Muscle of leg (tissue), 11 donors: ENCODE measurements around the gene AMPD1. TPM values are rescaled to one million over a fixed set of nuclear protein-coding genes. Genes with fewer than 3 reads are reported as not detected.

Experiments
- DNase-seq: peaks from one replicate; pipeline ENCODE4 v3.0.0; 2013
- H3K27ac ChIP-seq: one replicate; pipeline ENCODE4 v1.5.1; 2013; ENCODE audit warnings: mild to moderate bottlenecking, low read length, control low read depth
- H3K27me3 ChIP-seq: one replicate; pipeline ENCODE4 v1.6.1; 2013; ENCODE audit warnings: low read length; ENCODE audit not compliant: control insufficient read depth, insufficient read depth
- H3K36me3 ChIP-seq: one replicate; pipeline ENCODE4 v1.6.1; 2013; ENCODE audit warnings: low read length; ENCODE audit not compliant: control insufficient read depth, insufficient read depth
- H3K4me1 ChIP-seq: one replicate; pipeline ENCODE4 v1.6.1; 2013; ENCODE audit warnings: low read length; ENCODE audit not compliant: control insufficient read depth, insufficient read depth
- H3K4me3 ChIP-seq: one replicate; pipeline ENCODE4 v1.5.1; 2013; ENCODE audit warnings: low read length, control low read depth
- H3K9me3 ChIP-seq: replicated peaks from 2 replicates; pipeline ENCODE4 v1.6.1; 2013; ENCODE audit warnings: low read depth, low read length; ENCODE audit not compliant: control insufficient read depth
- WGBS: methylation state at CpG from one replicate; pipeline ENCODE4 v1.1.5; 2013; ENCODE audit warnings: missing lambda C conversion rate; ENCODE audit not compliant: insufficient coverage; 5-methylcytosine and 5-hydroxymethylcytosine counted together
- polyA plus RNA-seq, 8 donors: library from polyadenylated mRNA; unstranded; fragments of 120-200 nt; gene quantifications; one replicate each; pipeline versions ENCODE4 v1.2.1 to v1.2.3, GENCODE V29; 2013; ENCODE audit warnings: inconsistent platforms in 1 of 8, low replicate concordance in 1 of 8; ENCODE audit not compliant: insufficient read length in 8 of 8, insufficient read depth in 1 of 8
- total RNA-seq: library from RNA; stranded (reverse); fragments of 120-200 nt; gene quantifications from one replicate; pipeline ENCODE4 v1.2.4, GENCODE V29; 2013

The AMPD1 gene
- total and polyA plus RNA-seq, 9 donors: 36.6 to 96.8 (median 51.9) TPM

DNA sequence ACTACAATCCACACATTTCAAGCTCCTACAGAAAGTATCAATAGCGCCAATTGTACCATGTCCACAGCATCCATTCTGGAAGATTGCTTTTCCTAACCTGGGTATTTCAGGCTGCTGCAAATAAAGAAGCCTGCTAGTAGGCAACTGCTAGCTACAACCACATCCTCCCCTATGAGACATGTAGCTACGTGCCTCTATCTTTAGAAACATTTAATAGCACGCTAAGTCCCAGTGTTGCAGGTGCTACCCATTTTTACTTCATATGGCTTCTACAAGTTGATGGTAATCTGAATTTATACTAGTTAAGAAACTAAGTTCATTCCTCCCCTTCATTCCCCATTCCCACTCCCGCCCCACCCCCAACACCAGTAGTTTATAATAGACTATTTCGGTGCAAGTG lies 7.4 kb upstream of the AMPD1 start:
- peak; percentile 24 for DNase-seq
- H3K27ac ChIP-seq: peak overlapping the region; percentile 67
- WGBS: 88% methylated on average over 1 of the region's 5 CpGs
- no peaks in the 10 kb centered on the region for H3K27me3 ChIP-seq
- peaks cover 8% of the 10 kb centered on the region for H3K36me3 ChIP-seq
- no peak overlapping the region for H3K4me3 ChIP-seq
- no peaks in the 10 kb centered on the region for H3K9me3 ChIP-seq
- peaks cover 2% of the 10 kb centered on the region for H3K4me1 ChIP-seq

DNA sequence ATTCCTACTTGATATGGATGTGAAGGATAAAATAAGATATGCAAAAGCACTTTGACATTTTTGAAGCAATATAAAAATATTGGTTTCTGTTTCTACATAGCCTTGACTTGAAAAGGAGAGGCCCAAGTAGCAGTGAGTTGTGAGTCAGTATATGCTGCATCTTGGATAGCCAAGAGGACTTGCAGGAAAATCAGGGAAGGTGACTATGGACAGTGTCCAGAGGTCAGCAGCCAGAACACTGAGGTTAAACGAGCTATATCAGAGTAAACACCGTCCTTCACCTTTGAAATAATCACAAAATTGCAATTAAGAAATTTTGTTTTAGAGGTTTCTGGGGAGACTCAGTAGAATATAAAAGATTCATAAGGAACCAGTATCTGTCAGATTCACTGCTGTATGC lies 6.6 kb upstream of the AMPD1 start:
- H3K36me3 ChIP-seq: peaks cover 3% of the 10 kb centered on the region
- H3K27me3 ChIP-seq: no peaks in the 10 kb centered on the region
- DNase-seq: no peak
- peak overlapping the region; percentile 67 for H3K27ac ChIP-seq
- no peaks in the 10 kb centered on the region for H3K9me3 ChIP-seq
- H3K4me3 ChIP-seq: no peak overlapping the region
- no CpG with 5 or more reads among the region's 2 CpGs for WGBS
- H3K4me1 ChIP-seq: peaks cover 2% of the 10 kb centered on the region

DNA sequence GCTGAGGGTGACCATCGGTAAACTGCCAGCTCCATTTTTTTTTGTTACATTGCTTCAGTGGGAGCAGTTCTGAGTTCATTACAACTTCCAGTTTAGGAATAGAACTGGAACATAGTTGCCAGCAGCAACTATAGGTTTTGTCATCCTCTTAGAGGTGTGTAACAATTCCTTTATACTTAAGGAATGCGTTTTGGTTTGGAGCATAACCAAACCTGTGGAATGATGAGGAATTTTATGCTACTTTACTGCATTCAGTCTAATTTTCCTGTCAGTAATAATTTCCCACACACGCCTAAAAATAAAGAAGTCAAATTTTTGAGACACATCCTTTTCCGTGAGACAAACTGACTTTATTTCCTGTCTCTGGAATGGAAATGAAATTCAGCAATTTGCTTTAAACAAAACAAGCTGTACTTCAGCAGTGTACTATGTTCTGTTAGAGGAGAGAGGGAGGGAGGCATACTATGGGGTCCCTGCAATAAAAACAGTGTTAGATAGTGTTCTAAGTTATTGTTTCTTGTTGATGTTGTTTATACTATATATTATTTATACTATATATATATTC lies 4.8 kb upstream of the AMPD1 start:
- DNase-seq: peak; percentile 46
- H3K9me3 ChIP-seq: no peaks in the 10 kb centered on the region
- peaks cover 2% of the 10 kb centered on the region for H3K4me1 ChIP-seq
- WGBS: no CpG with 5 or more reads among the region's 4 CpGs
- no peaks in the 10 kb centered on the region for H3K36me3 ChIP-seq
- no peak overlapping the region for H3K4me3 ChIP-seq
- H3K27me3 ChIP-seq: no peaks in the 10 kb centered on the region
- H3K27ac ChIP-seq: no peak overlapping the region

DNA sequence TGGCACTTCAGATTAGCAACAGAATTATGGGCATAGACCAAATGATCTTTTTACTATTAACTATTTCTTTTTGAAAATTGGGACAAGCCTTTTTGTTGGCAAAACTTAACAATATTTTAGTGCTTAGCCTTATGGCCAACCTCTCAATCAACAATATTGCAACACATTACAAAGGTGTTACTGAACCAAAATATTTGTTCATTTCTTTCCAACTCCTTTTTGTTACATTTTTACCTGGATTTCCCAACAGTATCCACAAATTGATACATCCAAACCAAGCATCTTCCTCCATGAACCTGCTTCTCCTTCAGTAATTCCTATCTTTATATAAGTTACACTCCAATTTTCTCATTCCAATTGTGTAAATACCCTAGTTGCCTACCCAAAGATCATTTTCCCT lies 1.5 kb upstream of the AMPD1 start:
- no peak overlapping the region for H3K27ac ChIP-seq
- no peak for DNase-seq
- no peaks in the 10 kb centered on the region for H3K9me3 ChIP-seq
- H3K4me3 ChIP-seq: no peak overlapping the region
- no peaks in the 10 kb centered on the region for H3K27me3 ChIP-seq
- H3K36me3 ChIP-seq: no peaks in the 10 kb centered on the region
- peaks cover under 1% of the 10 kb centered on the region for H3K4me1 ChIP-seq

DNA sequence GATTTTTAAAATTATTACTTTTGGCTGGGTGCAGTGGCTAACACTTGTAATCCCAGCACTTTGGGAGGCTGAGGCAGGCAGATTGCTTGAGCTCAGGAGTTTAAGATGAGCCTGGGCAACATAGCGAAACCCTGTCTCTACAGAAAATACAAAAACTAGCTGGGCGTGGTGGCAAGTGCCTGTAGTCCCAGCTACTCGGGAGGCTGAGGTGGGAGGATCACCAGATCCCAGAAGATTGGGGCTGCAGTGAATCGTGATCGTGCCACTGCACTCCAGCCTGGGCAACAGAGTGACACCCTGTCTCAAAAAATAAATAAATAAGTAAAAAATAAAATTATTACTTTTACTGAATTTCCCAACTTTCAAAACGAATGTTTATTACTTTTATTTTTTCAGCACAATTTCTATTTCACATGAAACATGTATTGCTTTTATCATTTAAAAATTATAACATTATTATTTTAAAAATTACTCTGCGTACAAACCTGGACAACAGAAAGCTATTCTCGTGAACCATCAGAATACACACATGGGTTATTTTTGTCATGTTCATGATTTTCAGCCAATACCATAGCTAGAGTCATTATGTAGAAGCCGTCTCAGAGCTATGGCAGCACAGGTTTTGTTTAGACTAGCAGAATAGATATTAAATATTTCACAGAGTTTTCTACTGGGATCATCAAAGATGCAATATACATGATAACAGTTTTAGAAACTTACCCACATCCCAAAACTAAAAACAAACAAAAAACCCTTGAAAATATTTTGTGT lies 621 bp downstream of the AMPD1 start:
- H3K36me3 ChIP-seq: no peaks in the 10 kb centered on the region
- DNase-seq: no peak
- no peaks in the 10 kb centered on the region for H3K4me1 ChIP-seq
- H3K27me3 ChIP-seq: no peaks in the 10 kb centered on the region
- H3K9me3 ChIP-seq: no peaks in the 10 kb centered on the region
- WGBS: 73% methylated on average over 3 of the region's 9 CpGs
- H3K4me3 ChIP-seq: peak overlapping the region; percentile 24
- H3K27ac ChIP-seq: peak overlapping the region; percentile 11

DNA sequence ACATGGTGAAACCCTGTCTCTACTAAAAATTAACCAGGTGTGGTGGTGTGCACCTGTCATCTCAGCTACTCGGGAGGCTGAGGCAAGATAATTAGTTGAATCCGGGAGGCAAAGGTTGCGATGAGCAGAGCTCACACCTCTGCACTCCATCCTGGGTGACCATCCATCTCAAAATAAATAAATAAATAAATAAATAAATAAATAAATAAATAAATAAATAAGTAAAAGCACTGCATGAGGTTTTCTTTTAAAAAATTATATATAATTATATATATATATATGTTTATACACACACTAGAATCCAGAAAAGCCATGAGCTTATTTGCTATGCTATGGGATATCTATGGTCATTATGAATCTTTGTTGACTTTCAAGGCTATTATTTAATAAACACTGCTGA lies 2.4 kb downstream of the AMPD1 start:
- Histone ChIP-seq H3K9me3 (no peaks in the 10 kb centered on the region), H3K36me3 (no peaks in the 10 kb centered on the region), H3K27me3 (no peaks in the 10 kb centered on the region), H3K27ac (no peak overlapping the region), H3K4me3 (no peak overlapping the region), H3K4me1 (no peaks in the 10 kb centered on the region)
- DNase-seq: no peak
- WGBS: no CpG with 5 or more reads among the region's 3 CpGs

DNA sequence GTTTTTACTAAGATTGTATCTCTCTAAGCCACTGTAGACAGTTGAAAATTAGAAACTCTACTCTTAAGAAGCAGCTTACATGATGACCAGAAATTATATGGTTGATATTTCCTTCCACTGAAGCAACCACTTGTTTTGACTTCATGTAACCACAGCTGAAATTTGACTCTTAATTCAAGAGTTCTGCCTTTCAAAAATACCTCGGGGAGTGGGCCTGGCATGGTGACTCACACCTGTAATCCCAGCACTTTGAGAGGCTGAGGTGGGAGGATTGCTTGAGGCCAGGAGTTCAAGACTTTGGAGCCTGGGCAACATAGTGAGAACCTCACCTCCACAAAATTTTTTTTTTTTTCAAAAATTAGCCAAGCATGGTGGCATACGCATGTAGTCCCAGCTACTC lies 4.3 kb downstream of the AMPD1 start:
- Histone ChIP-seq H3K36me3 (no peaks in the 10 kb centered on the region), H3K9me3 (no peaks in the 10 kb centered on the region), H3K27me3 (no peaks in the 10 kb centered on the region), H3K4me1 (no peaks in the 10 kb centered on the region), H3K27ac (no peak overlapping the region), H3K4me3 (no peak overlapping the region)
- WGBS: no CpG with 5 or more reads among the region's 2 CpGs
- DNase-seq: no peak

DNA sequence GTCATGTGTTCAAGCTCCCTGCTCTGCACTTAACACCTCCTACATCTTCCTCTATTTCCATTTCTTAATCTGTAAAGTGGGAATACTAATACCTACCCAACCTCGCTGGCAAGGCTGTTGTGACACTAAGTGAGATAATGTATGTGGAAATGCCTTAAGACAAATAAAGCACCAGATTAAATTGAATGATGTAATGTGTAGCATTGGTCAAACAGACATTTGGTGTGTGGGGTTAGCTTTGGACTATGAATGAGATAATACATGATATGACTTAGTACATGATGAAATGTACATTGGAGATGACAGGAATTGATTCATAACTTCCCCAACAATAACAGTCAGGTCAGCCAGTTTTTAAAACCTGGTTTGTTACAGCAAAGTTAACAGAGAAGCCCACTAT lies 5.2 kb downstream of the AMPD1 start:
- no CpG with 5 or more reads among the region's 1 CpG for WGBS
- no peaks in the 10 kb centered on the region for H3K4me1 ChIP-seq
- H3K27ac ChIP-seq: no peak overlapping the region
- H3K4me3 ChIP-seq: no peak overlapping the region
- DNase-seq: no peak
- H3K9me3 ChIP-seq: no peaks in the 10 kb centered on the region
- no peaks in the 10 kb centered on the region for H3K27me3 ChIP-seq
- no peaks in the 10 kb centered on the region for H3K36me3 ChIP-seq

DNA sequence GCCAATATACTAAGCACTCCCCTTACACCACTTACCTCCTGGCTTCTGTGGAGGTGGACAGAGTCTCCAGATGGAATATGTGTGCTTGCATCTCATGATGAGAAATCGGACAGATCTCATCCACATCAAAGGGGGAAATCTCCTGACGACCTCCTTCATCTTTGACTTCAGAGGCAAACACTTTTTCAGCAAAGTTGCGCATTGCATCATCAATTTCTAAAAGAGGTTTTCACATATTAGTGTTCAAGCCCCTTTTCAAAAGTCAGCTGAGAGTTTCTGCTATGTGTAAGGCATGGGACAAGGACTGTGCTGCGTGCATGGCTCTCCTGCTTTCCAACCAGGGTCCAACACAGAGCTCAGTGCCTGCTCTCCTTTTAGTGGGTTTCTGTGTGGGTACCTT lies 6.8 kb downstream of the AMPD1 start:
- H3K27ac ChIP-seq: no peak overlapping the region
- no peak overlapping the region for H3K4me3 ChIP-seq
- no peaks in the 10 kb centered on the region for H3K9me3 ChIP-seq
- H3K4me1 ChIP-seq: no peaks in the 10 kb centered on the region
- peaks cover 4% of the 10 kb centered on the region for H3K27me3 ChIP-seq
- H3K36me3 ChIP-seq: no peaks in the 10 kb centered on the region
- WGBS: 60% methylated on average over 1 of the region's 4 CpGs
- DNase-seq: no peak

DNA sequence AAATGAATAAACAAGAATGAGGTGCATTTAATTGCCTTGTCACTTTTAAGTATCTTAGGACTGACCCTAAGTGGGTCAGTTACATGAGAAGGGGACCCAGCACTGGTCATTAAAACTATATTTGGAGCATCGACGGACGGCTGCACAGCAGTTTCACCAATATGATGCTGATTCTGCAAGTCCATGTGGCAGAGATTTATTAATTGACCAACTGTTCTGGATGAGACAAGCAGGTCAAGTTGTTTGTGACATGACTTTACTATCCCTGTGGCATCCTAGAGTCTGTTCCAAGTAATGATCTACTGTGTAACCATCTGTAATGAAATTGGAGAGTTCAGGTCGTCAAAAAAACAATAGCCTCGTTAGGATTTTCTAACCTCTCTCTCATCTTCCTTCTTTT lies 9.5 kb downstream of the AMPD1 start:
- H3K4me3 ChIP-seq: no peak overlapping the region
- H3K27ac ChIP-seq: no peak overlapping the region
- no peaks in the 10 kb centered on the region for H3K9me3 ChIP-seq
- H3K27me3 ChIP-seq: peaks cover 4% of the 10 kb centered on the region
- H3K36me3 ChIP-seq: no peaks in the 10 kb centered on the region
- WGBS: 88% methylated on average over 3 of the region's 5 CpGs
- no peaks in the 10 kb centered on the region for H3K4me1 ChIP-seq
- DNase-seq: peak; percentile 27
